NCI-H69 (cell line): ENCODE measurements around the gene SYT6.
A peak's percentile ranks its signal among the peaks of the same experiment; 100 is the strongest.

Experiments used
- DNase-seq: peaks from one replicate; lab custom pipeline; 2025; lab: John Stamatoyannopoulos, UW

Gene SYT6

GRCh38 chr1:114092186-114093062 lies 61.2 kb downstream of the SYT6 start:
- peak; percentile 14 for DNase-seq

GRCh38 chr1:114091711-114092110 lies 62.0 kb downstream of the SYT6 start:
- DNase-seq: no peak

GRCh38 chr1:114090738-114091505 lies 62.7 kb downstream of the SYT6 start:
- no peak for DNase-seq

GRCh38 chr1:114089502-114090138 lies 64.0 kb downstream of the SYT6 start:
- no peak for DNase-seq

- DNase-seq: no peak
Observed at GRCh38 chr1:114088392-114089299, 65.0 kb downstream of the SYT6 start.

- no peak for DNase-seq
Observed at GRCh38 chr1:114087495-114087894, 66.2 kb downstream of the SYT6 start.

GRCh38 chr1:114086601-114087368 lies 66.9 kb downstream of the SYT6 start:
- no peak for DNase-seq

- DNase-seq: no peak
Observed at GRCh38 chr1:114082867-114083585, 70.6 kb downstream of the SYT6 start.

- no peak for DNase-seq
Observed at GRCh38 chr1:114082304-114082630, 71.4 kb downstream of the SYT6 start.

GRCh38 chr1:114081437-114082303 lies 72.0 kb downstream of the SYT6 start:
- DNase-seq: no peak

GRCh38 chr1:114080511-114081436 lies 72.9 kb downstream of the SYT6 start:
- DNase-seq: no peak

- DNase-seq: peak; percentile 21
Observed at GRCh38 chr1:114079596-114080190, 74.0 kb downstream of the SYT6 start.

GRCh38 chr1:114078116-114078515 lies 75.6 kb downstream of the SYT6 start:
- no peak for DNase-seq

GRCh38 chr1:114077188-114077587 lies 76.5 kb downstream of the SYT6 start:
- DNase-seq: no peak

GRCh38 chr1:114076308-114076707 lies 77.4 kb downstream of the SYT6 start:
- no peak for DNase-seq

GRCh38 chr1:114075546-114076242 lies 78.0 kb downstream of the SYT6 start:
- peak; percentile 25 for DNase-seq

GRCh38 chr1:114075105-114075504 lies 78.6 kb downstream of the SYT6 start:
- DNase-seq: no peak
